ENCODE measurements around the gene ARMH4.

DNA sequence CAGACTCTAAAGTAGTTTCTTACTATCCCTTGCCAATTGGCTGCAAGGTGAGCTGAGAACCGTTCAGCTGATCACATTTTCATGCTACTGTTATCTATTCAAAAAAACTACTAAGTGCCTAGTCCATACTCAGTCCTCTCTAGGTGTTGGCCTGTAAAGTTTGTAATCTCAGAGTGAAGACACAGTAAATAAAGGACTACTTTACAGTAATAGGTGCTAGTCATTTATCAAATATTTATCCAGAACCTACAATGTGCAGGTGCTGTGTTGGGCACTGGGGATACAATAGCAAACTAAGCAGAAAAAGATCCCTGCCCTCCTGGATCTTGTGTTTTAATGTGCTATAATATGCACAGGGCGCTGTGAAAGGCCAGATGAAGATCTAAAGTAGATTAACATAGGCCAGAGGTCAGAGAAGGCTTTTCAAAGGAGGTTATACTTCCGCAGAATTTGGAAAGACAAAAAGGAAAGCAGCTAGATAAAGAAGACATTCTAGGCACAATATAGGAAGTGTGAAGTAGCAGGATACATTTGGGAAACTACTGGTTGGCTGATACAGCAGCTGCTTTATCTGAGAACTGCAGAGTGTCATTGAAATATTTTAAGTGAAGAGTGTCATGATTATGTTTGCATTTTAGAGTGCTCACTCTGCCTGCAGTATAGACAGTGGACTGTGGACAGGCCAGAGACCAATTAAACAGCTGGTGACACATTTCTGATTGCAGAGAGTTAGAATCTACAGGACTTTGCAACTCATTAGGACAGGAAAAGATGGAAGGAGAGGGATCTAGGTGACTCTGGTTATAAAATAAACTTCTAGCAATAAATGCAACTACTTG, 40.0 kb upstream of the ARMH4 start:
- TF ChIP-seq CTCF (IDR thresholded peaks at IDR 0.05; ENCODE audit: borderline replicate concordance, extremely low read depth, low read length, poor library complexity, severe bottlenecking) (no peak), EZH2 (IDR thresholded peaks at IDR 0.05; ENCODE audit: borderline replicate concordance, low read depth, low read length, severe bottlenecking) (no peak)

All from DND-41 (cell line).